OCI-LY7 (cell line): ENCODE data around the gene RCL1. TPM values are rescaled to one million over a fixed set of nuclear protein-coding genes. Genes with fewer than 3 reads are reported as not detected.

Experiments
- BruUV-seq: library from RNA; stranded (reverse); fragments of 400-500 nt; replicated peaks from 2 replicates; lab custom pipeline; 2021; lab: Mats Ljungman, UMichigan
- CTCF ChIA-PET: fragments of 300-600 bp; sonication (Branson Sonifier 250); formaldehyde crosslinking; loops from one replicate; lab custom pipeline; 2022; ENCODE audit warnings: antibody characterized with exemption; ENCODE audit not compliant: unreplicated experiment; lab: Charles Lee
- POLR2A ChIA-PET: fragments of 300-600 bp; sonication (Branson Sonifier 250); formaldehyde crosslinking; loops from one replicate; lab custom pipeline; 2022; ENCODE audit warnings: antibody characterized with exemption; lab: Charles Lee
- DNase-seq: peaks from one replicate; pipeline ENCODE4 v3.0.0-alpha.2; 2015; ENCODE audit warnings: low spot score
- H2AFZ ChIP-seq: fragments of 200-600 bp; sonication (generic), shearing (Covaris generic); 2 replicates; pipeline ENCODE4 v1.6.1; 2014; ENCODE audit warnings: mild to moderate bottlenecking, antibody characterized with exemption, low read length, moderate library complexity
- H3K27ac ChIP-seq: fragments of 200-600 bp; sonication (generic); 2 replicates; pipeline ENCODE4 v1.5.1; 2014; ENCODE audit warnings: mixed run types, low read depth, mild to moderate bottlenecking, moderate library complexity, low read length, inconsistent platforms; ENCODE audit not compliant: poor library complexity, severe bottlenecking
- H3K36me3 ChIP-seq: fragments of 200-600 bp; sonication (generic); 2 replicates; pipeline ENCODE4 v1.6.1; 2014; ENCODE audit warnings: mild to moderate bottlenecking, antibody characterized with exemption, low read length, moderate library complexity, mixed read lengths; ENCODE audit not compliant: insufficient read depth
- H3K4me1 ChIP-seq: fragments of 200-600 bp; sonication (generic); 2 replicates; pipeline ENCODE4 v1.5.1; 2014; ENCODE audit warnings: mild to moderate bottlenecking, low read length; ENCODE audit not compliant: insufficient read depth, poor library complexity, severe bottlenecking
- H3K4me2 ChIP-seq: fragments of 200-600 bp; sonication (generic); 2 replicates; pipeline ENCODE4 v1.6.1; 2014; ENCODE audit warnings: mild to moderate bottlenecking, low read length
- H3K4me3 ChIP-seq: fragments of 200-600 bp; sonication (generic); 2 replicates; pipeline ENCODE4 v1.5.1; 2014; ENCODE audit warnings: mild to moderate bottlenecking, low read depth, low read length; ENCODE audit not compliant: poor library complexity, severe bottlenecking
- H3K79me2 ChIP-seq: fragments of 200-600 bp; sonication (generic); 2 replicates; pipeline ENCODE4 v1.6.1; 2016; ENCODE audit warnings: low read depth, mild to moderate bottlenecking, low read length, moderate library complexity, mixed read lengths; ENCODE audit not compliant: insufficient read depth
- H3K9me2 ChIP-seq: fragments of 200-600 bp; sonication (generic); 2 replicates; pipeline ENCODE4 v1.6.1; 2016; ENCODE audit warnings: mild to moderate bottlenecking, low read length, mixed read lengths; ENCODE audit not compliant: insufficient read depth
- H3K9me3 ChIP-seq: fragments of 200-600 bp; sonication (generic); 2 replicates; pipeline ENCODE4 v1.6.1; 2014; ENCODE audit warnings: mild to moderate bottlenecking, mixed run types, low read length, mixed read lengths
- H4K20me1 ChIP-seq: fragments of 200-600 bp; sonication (generic); 2 replicates; pipeline ENCODE4 v1.6.1; 2014; ENCODE audit warnings: mild to moderate bottlenecking, antibody characterized with exemption, low read length, moderate library complexity, mixed read lengths; ENCODE audit not compliant: insufficient read depth
- EZH2phosphoT487 ChIP-seq: fragments of 200-600 bp; sonication (generic); IDR thresholded peaks from 2 replicates; pipeline ENCODE4 v1.6.1; 2018; ENCODE audit warnings: low read depth, borderline replicate concordance, mild to moderate bottlenecking, mixed run types, antibody characterized with exemption, low read length, moderate library complexity, mixed read lengths
- intact Hi-C: fragments of 100-400 bp; cut with micrococcal nuclease; formaldehyde crosslinking; loops from one replicate; pipeline ENCODE4 v1.10.0; 2022; ENCODE audit not compliant: unreplicated experiment
- total RNA-seq, 2 experiments: library from RNA; depleted of rRNA in 1 of 2; stranded (reverse); fragments of >200 nt in 1 of 2; shearing (Covaris generic) in 1 of 2; gene quantifications; 2 replicates each; pipeline ENCODE4 v1.2.3, GENCODE V29; 2014 to 2022
- TF ChIP-seq, protein P1 (sequence below): fragments of 200-600 bp; sonication (generic); conservative IDR thresholded peaks from 2 replicates; pipeline ENCODE4 v1.5.1; 2014; ENCODE audit warnings: mild to moderate bottlenecking, antibody characterized with exemption, low read length, moderate library complexity, mixed read lengths

RCL1 gene
- total RNA-seq, 2 experiments from 2014 or later, result 27.5 to 31.3 TPM

- TF ChIP-seq EZH2phosphoT487, result no peak
- TF ChIP-seq, protein P1, sequence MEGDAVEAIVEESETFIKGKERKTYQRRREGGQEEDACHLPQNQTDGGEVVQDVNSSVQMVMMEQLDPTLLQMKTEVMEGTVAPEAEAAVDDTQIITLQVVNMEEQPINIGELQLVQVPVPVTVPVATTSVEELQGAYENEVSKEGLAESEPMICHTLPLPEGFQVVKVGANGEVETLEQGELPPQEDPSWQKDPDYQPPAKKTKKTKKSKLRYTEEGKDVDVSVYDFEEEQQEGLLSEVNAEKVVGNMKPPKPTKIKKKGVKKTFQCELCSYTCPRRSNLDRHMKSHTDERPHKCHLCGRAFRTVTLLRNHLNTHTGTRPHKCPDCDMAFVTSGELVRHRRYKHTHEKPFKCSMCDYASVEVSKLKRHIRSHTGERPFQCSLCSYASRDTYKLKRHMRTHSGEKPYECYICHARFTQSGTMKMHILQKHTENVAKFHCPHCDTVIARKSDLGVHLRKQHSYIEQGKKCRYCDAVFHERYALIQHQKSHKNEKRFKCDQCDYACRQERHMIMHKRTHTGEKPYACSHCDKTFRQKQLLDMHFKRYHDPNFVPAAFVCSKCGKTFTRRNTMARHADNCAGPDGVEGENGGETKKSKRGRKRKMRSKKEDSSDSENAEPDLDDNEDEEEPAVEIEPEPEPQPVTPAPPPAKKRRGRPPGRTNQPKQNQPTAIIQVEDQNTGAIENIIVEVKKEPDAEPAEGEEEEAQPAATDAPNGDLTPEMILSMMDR, result no peak
- no peaks in the 10 kb centered on the region for H4K20me1 ChIP-seq
- BruUV-seq, result no TSS peak
- H3K27ac ChIP-seq, result no peak overlapping the region
- no peaks in the 10 kb centered on the region for H3K4me1 ChIP-seq
- H2AFZ ChIP-seq, result no peak overlapping the region
- no peak for DNase-seq
- H3K4me3 ChIP-seq, result no peak overlapping the region
- CTCF ChIA-PET, result no interaction called here
- POLR2A ChIA-PET, result interaction anchor here (0.7 to 0.8 kb wide), 2 partner anchors 10 to 554 kb away, joined by 3 read pairs; no protein-coding TSS in a partner anchor
- H3K79me2 ChIP-seq, result no peaks in the 10 kb centered on the region
- H3K9me3 ChIP-seq, result no peaks in the 10 kb centered on the region
- intact Hi-C loops, result no loop called here
- H3K36me3 ChIP-seq, result no peaks in the 10 kb centered on the region
- H3K9me2 ChIP-seq, result no peaks in the 10 kb centered on the region
- H3K4me2 ChIP-seq, result no peak overlapping the region
These were observed 97.5 kb downstream of the RCL1 start for GRCh38 chr9:4890242-4890641.

- Histone ChIP-seq H2AFZ (no peak overlapping the region), H3K4me3 (no peak overlapping the region), H4K20me1 (no peaks in the 10 kb centered on the region), H3K4me2 (no peak overlapping the region), H3K9me2 (no peaks in the 10 kb centered on the region), H3K27ac (no peak overlapping the region), H3K4me1 (no peaks in the 10 kb centered on the region), H3K9me3 (no peaks in the 10 kb centered on the region), H3K79me2 (no peaks in the 10 kb centered on the region), H3K36me3 (no peaks in the 10 kb centered on the region)
- DNase-seq, result no peak
- intact Hi-C loops, result no loop called here
- CTCF ChIA-PET, result no interaction called here
- TF ChIP-seq EZH2phosphoT487, result no peak
- TF ChIP-seq, protein P1, result no peak
- no TSS peak for BruUV-seq
- POLR2A ChIA-PET, result interaction anchor here (0.7 kb wide), 2 partner anchors 26 to 555 kb away, joined by 3 read pairs; no protein-coding TSS in a partner anchor
These were observed 98.2 kb downstream of the RCL1 start for GRCh38 chr9:4890929-4891328.

GRCh38 chr9:4891674-4892073 lies 98.9 kb downstream of the RCL1 start:
- Histone ChIP-seq H3K4me3 (no peak overlapping the region), H3K4me2 (no peak overlapping the region), H4K20me1 (no peaks in the 10 kb centered on the region), H3K9me3 (no peaks in the 10 kb centered on the region), H2AFZ (no peak overlapping the region), H3K9me2 (no peaks in the 10 kb centered on the region), H3K79me2 (no peaks in the 10 kb centered on the region), H3K4me1 (no peaks in the 10 kb centered on the region), H3K36me3 (no peaks in the 10 kb centered on the region), H3K27ac (no peak overlapping the region)
- CTCF ChIA-PET, result no interaction called here
- intact Hi-C loops, result no loop called here
- TF ChIP-seq, protein P1, result no peak
- TF ChIP-seq EZH2phosphoT487, result no peak
- BruUV-seq, result no TSS peak
- no peak for DNase-seq
- POLR2A ChIA-PET, result interaction anchor here (0.7 kb wide), 1 partner anchor 27 kb away, joined by 3 read pairs; no protein-coding TSS in a partner anchor
